Islet of Langerhans (tissue), 1 donor: ENCODE data around the gene DAZAP2.

Experiments
- FAIRE-seq: peaks from one replicate; lab custom pipeline; 2011; peaks lifted over from hg19 to GRCh38; lab: Jason Lieb, UNC

The DAZAP2 gene

GRCh38 chr12:51238510-51239334 lies at the start of gene DAZAP2:
Gene DAZAP2 (plus strand): TSS chr12:51238826. CDS start chr12:51238908, 82 bp downstream.
- FAIRE-seq, result no peak

DNA sequence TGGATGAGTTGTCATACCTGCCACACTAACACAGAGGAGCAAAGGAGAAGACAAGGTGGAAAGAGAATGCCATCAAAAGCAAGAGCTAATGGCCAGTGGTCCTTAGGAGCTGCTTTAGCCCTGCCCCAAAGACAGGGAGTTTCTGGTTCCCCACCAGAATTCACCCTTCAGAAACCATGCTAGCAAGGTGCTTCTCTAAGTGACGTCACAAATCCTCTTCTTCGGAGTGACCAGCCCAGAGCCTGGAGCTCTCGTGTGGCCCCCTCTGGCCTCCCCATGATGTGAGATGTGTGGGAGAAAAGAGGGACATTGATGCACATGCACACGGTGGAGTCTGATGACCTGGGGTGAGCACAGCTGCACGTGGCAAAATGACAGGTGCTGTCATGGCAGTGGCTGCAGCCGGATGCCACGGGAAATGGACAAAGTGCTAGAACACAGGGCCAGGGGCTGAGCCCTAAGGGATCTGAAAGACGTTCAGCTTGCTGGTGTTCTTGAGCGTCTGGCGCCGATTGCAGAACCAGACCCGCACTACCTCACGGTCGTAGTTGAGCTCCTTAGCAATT lies 48.8 kb upstream of the DAZAP2 start:
- FAIRE-seq, result no peak

DNA sequence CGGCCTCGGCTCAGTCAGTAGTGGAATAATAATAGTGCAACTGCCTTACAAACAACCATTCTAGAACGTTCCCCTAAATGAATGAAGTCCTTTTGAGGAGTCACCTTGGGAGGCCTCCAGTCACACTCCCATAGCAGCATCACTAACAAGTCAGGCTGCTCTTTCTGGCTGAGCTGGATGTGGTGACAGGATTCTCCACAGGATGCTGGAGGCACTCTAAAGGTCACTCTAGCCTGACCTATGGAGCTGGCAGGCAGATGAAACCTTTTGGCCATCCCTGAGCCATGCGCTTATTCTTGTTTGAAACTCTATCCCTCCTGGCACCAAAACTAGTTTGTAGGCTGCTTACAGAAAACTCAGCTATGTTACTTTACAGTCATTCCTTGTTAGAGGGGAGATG lies 47.8 kb upstream of the DAZAP2 start:
- FAIRE-seq, result no peak

- no peak for FAIRE-seq
Observed at GRCh38 chr12:51191516-51192283, 46.9 kb upstream of the DAZAP2 start.

DNA sequence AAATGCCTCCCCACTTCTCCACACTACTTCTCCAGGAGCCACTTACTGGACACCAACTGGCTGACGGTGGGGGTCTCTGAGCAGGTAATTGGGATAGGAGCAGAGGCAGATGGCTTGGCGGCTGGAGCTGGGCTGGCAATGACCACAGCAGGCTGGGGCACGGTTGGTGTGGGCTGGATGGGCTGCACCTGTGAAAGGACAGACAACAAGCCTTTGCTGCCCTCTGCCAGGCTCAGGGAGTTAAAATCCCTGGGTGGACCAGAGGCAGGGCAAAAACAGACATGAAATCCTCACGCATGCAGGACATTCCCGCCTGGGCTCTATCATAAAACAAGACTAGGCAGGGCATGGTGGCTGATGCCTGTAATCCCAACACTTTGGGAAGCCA lies 46.3 kb upstream of the DAZAP2 start:
- no peak for FAIRE-seq

GRCh38 chr12:51195841-51196240 lies 42.8 kb upstream of the DAZAP2 start:
- FAIRE-seq, result no peak

DNA sequence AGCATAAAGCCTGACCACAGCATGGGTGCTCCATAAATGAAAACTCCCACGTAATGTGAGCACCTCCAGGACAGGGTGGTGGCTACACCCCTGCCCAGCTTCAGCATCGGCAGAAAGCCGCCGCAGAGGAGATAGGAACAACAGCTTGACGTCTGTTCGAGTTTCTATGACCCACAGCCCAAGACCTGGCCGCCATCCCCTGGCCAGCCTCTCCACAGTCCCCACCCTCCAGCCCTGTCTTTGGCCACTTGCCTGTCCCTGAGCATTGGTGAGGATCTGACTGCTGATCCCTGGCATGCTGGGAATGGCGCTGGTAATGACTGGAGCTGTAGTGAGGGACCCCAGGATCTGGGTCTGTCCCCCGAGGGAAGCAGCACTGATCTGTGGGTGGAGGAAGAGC lies 42.1 kb upstream of the DAZAP2 start:
- no peak for FAIRE-seq

DNA sequence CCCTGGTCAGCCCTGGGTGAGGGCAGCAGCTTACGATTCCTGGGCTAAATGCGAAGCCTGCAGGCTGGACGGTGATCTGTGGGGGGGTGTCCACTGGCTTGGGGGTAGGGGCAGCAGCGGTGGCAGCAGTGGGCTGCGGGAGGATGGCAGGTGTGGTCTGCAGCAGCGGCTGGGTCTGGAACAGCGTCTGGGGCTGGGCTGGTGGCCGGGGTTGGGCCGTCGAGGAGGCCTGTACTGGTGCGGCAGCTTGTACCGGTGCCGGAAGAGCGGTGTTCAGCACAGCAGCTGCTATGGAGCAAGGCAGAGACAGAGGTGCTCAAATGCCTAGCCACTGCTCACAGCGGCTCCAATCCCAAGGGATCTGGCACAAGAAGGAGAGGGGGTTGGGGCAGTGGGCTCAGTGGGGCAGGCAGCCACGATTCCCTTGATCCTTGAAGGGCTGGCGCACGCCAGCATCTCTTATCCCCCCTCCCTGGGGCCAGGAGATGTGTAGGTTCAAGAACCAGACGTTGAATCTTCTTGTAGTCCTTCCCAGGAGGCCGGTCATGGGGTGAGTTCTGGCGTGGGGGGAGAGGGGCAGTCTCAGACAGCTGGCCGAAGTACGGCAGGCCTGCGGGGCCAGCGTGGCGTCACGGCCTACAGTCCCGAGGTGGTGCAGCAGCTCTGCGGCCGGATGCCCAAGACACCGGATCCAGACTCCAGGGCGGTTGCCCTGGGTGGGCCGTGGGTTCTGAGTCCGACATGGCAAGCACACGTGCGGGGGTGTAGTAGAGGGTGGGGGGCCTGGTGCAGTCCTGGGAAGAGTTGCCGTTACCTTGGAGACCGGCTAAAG lies 40.7 kb upstream of the DAZAP2 start:
- no peak for FAIRE-seq

- no peak for FAIRE-seq
Observed at GRCh38 chr12:51198568-51199365, 39.9 kb upstream of the DAZAP2 start.

- FAIRE-seq, result no peak
Observed at GRCh38 chr12:51199366-51199945, 39.2 kb upstream of the DAZAP2 start.

DNA sequence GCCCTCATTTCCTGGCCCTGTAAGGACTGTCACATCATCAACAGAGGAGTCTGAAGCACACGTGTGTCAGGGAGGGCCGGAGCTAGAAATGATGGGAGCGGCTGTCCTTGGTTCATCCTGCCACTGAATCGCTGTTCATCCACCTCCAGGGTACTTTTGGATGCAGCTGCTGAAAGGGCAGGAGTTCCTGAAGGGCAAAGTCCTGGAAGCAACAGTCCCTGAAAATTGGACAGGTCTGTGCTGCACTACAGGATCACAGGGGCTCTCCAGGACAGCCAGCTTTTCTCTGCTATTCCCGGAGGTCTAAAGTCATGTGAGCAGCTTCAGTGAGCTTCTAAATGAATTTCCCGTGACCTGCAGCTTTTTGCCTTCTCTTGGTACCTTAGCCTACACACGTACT lies 38.5 kb upstream of the DAZAP2 start:
- FAIRE-seq, result no peak

- no peak for FAIRE-seq
Observed at GRCh38 chr12:51200806-51201205, 37.8 kb upstream of the DAZAP2 start.

- no peak for FAIRE-seq
Observed at GRCh38 chr12:51202718-51203117, 35.9 kb upstream of the DAZAP2 start.

- FAIRE-seq, result no peak
Observed at GRCh38 chr12:51205350-51205749, 33.3 kb upstream of the DAZAP2 start.

DNA sequence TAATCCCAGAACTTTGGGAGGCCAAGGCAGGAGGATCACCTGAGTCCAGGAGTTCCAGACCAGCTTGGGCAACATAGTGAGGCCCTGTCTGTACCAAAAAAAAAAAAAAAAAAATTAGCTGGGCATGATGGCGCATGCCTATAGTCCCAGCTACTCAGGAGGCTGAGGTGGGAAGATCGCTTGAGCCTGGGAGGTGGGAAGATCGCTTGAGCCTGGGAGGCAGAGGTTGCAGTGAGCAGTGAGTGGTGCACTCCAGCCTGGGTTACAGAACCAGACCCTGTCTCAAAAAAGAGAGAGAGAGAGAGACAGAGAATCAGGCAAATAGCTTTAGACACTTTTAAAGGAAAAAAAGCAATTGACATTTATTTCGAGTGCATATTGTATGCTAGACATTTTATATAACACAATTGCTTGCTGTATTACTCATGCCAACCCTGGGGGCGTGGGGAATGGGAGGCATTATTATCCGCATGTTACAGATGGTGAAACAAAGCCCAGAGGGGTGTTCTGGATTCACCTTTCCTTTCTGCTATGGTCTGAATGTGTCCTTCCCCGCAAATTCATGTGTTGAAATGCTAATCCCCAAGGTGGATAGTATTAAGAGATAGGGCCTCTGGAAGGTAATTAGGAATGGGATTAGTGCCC lies 30.5 kb upstream of the DAZAP2 start:
- no peak for FAIRE-seq

GRCh38 chr12:51209259-51209658 lies 29.4 kb upstream of the DAZAP2 start:
- no peak for FAIRE-seq

DNA sequence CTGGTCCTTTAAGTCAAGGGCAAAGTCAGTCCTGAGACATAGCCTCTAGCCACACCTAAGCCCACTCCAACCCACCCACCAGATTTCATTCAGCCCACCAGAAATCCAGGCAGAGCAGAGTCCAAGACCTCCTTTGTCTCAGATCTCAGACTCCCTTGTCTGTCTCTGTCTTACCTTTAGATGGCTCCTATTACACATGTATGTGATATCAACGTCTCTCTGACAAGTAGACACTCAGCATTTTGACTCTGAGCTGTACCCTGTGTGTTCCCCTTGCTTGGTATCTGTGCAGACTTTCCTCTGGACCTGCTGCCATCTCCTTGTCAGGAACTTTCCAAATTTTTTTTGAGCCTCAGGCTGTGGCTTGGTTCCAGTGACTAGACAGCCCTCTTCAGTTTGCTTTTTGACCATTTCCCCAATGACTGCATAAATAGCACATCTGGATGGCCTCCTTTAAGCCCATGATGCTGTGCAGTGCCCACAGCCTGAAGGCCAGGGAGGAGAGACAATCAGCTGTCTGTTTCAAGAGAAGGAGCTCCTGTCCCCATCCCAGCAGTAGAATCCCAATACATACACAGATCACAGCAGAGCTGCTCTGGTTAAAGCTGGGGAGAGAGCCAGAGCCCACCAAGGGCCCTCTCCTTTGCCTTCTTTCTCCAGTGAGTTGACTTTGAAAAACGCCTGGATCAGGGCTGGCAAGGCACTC lies 27.8 kb upstream of the DAZAP2 start:
- no peak for FAIRE-seq

- no peak for FAIRE-seq
Observed at GRCh38 chr12:51214895-51215294, 23.7 kb upstream of the DAZAP2 start.

GRCh38 chr12:51216642-51217041 lies 22.0 kb upstream of the DAZAP2 start:
- no peak for FAIRE-seq
